Measurements from ENCODE around the gene GPR155. TPM values are rescaled to one million over a fixed set of nuclear protein-coding genes. Genes with fewer than 3 reads are reported as not detected.
"Not testable (repeated sequence)": the region's sequence is repeated elsewhere in the genome, so short reads cannot be mapped to it uniquely, and the experiment has no call there.

GPR155 gene
- total RNA-seq, 1 donor from 2014 or later: 0.74 TPM

DNA sequence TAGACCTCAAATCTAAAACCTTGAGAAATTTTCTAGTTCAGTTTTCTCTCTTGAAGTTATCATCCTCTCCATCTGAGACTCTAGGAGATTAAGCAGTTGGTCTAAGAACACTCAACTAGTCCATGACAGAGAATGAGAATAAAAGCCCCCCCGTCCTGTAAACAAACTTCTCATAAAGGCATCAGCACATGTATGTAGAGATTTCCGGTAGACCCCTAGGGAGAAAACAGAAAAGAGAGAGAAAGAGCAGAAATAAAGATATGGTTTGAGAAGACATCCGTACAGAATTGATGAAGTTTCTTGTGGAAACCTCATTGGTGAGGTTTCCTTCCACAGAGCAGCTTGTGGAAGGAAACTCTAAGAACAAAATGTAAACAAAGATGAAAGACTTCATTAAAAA, 3.2 kb upstream of the GPR155 start:
- Mint-ChIP-seq H3K4me1 (ENCODE audit: low read depth) (peaks cover 4% of the 10 kb centered on the region), H3K36me3 (ENCODE audit: insufficient read depth) (no peaks in the 10 kb centered on the region), H3K9me3 (ENCODE audit: low read depth) (peaks cover 3% of the 10 kb centered on the region), H3K27ac (no peak overlapping the region), H3K4me3 (ENCODE audit: low read depth) (no peak overlapping the region), H3K27me3 (peaks cover 25% of the 10 kb centered on the region)
- TF ChIP-seq, protein P1, sequence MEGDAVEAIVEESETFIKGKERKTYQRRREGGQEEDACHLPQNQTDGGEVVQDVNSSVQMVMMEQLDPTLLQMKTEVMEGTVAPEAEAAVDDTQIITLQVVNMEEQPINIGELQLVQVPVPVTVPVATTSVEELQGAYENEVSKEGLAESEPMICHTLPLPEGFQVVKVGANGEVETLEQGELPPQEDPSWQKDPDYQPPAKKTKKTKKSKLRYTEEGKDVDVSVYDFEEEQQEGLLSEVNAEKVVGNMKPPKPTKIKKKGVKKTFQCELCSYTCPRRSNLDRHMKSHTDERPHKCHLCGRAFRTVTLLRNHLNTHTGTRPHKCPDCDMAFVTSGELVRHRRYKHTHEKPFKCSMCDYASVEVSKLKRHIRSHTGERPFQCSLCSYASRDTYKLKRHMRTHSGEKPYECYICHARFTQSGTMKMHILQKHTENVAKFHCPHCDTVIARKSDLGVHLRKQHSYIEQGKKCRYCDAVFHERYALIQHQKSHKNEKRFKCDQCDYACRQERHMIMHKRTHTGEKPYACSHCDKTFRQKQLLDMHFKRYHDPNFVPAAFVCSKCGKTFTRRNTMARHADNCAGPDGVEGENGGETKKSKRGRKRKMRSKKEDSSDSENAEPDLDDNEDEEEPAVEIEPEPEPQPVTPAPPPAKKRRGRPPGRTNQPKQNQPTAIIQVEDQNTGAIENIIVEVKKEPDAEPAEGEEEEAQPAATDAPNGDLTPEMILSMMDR (IDR thresholded peaks at IDR 0.05; ENCODE audit: unreplicated experiment): no peak
- DNase-seq (ENCODE audit: low spot score, unreplicated experiment): no peak

DNA sequence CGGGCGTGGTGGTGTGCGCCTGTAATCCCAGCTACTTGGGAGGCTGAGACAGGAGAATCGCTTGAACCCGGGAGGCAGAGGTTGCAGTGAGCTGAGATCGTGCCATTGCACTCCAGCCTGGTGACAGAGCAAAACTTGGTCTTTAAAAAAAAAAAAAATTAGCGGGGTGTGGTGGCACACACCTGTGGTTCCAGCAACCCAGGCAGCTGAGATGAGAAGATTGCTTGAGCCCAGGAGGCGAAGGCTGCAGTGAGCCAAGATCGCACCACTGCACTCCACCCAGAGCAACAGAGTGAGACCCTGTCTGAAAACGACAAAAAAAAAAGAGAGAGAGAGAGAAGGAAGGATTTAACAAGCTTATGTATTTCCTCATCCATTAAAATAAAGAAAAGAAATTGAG, 2.7 kb upstream of the GPR155 start:
- H3K27me3 Mint-ChIP-seq: peaks cover 30% of the 10 kb centered on the region
- H3K4me3 Mint-ChIP-seq (ENCODE audit: low read depth): not testable (repeated sequence)

DNA sequence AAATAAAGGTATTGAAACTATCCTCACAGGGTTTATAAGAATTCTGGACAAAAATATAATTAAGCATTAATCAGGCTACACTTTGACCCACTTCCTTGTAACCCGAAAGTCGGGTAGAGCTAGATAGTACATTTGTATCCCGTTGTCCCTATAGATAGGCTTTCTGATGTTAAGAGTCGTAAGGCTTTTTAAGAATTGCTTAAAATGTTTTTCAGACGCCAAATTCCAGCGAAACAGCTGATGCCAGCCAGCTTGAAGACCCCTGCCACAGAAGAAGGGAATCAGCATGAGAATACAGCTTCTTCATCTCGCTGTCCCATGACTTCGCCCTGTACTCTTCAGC, 962 bp upstream of the GPR155 start:
- Mint-ChIP-seq H3K27ac (no peak overlapping the region), H3K4me3 (ENCODE audit: low read depth) (peak overlapping the region; percentile 87), H3K9me3 (ENCODE audit: low read depth) (peaks cover 3% of the 10 kb centered on the region), H3K4me1 (ENCODE audit: low read depth) (peaks cover 4% of the 10 kb centered on the region), H3K36me3 (ENCODE audit: insufficient read depth) (no peaks in the 10 kb centered on the region), H3K27me3 (peaks cover 32% of the 10 kb centered on the region)
- TF ChIP-seq, protein P1 (IDR thresholded peaks at IDR 0.05; ENCODE audit: unreplicated experiment): no peak
- no peak for DNase-seq (ENCODE audit: low spot score, unreplicated experiment)

More for the DNA sequence above, 2.7 kb upstream of the GPR155 start:
- H3K9me3 Mint-ChIP-seq (ENCODE audit: low read depth); DNase-seq (ENCODE audit: low spot score, unreplicated experiment); H3K36me3 Mint-ChIP-seq (ENCODE audit: insufficient read depth); H3K27ac Mint-ChIP-seq; H3K4me1 Mint-ChIP-seq (ENCODE audit: low read depth): not testable (repeated sequence)

DNA sequence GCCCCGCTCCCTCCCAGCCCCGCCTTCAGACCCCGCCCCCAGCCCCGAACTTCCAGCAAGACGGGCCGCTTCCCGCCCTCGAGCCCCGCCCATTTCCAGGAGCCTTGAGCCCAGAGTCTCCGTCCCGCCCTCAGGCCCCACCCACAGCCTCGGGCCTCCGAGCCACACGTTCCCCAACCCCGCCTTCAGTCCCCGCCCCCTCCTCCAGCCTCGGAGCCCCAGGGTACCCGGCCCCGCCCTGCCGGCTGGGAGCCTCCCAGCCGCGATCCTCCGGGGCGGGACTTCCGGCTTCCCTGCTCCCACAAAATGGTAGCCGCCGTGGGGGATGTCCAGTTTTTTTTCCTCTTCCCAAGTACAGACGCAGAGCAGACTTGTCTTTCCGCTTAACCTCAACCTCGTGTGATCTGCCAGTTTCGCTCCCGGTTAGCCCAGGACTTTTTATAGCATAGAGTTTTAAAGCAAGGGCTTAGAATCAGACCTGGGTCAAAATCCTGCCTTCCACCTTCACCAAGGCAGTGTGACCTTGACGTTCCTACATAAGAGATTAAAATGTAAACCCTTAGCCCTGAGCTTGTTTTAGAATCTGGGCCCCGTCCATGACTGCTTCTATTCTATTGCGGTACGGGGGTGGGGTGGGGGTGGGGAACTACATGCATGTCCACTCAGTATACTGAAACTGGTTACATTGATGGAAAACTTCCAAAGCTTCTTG, 435 bp upstream of the GPR155 start:
- peak overlapping the region; percentile 87 for H3K4me3 Mint-ChIP-seq (ENCODE audit: low read depth)
- TF ChIP-seq, protein P1 (IDR thresholded peaks at IDR 0.05; ENCODE audit: unreplicated experiment): no peak
- DNase-seq (ENCODE audit: low spot score, unreplicated experiment): peak; percentile 98
- peaks cover 3% of the 10 kb centered on the region for H3K9me3 Mint-ChIP-seq (ENCODE audit: low read depth)
- peaks cover 4% of the 10 kb centered on the region for H3K4me1 Mint-ChIP-seq (ENCODE audit: low read depth)
- no peaks in the 10 kb centered on the region for H3K36me3 Mint-ChIP-seq (ENCODE audit: insufficient read depth)
- H3K27ac Mint-ChIP-seq: peak overlapping the region; percentile 95
- H3K27me3 Mint-ChIP-seq: peaks cover 32% of the 10 kb centered on the region

DNA sequence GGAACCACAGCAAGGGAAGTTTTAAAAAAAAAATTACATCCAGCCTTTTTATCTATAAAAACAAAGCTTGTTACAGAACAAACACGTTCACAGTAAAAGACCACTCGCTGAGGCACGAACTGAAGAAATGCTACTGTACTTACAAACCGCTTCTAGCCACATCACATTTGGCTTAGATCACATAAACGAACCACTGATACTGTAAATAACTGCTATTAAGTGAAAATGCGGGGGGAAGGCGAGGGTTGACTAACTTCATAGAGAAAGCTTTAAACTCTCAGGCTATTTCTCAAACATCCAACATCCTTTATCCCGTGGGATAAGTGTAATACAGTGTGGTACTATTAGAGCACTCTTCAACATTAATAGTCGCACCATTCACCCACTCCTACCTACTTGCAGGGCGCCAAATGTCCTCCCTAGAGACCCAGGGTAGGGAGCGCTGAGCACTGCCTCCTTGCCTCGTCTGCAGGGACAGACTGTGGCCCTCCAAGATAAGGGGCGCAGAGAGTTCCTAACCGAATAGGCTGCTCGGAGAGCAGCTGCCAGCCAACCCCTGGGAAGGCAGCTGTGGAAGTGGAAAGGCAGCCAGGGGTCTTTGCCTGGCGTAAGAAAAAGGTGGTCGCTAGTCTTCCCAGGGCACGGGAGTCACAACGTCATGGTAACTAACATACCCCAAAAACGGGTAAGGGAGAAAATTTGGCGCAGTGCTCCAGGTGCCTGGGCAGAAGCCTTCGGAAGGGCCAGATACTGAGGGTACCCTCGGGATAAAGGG, 854 bp downstream of the GPR155 start:
- DNase-seq (ENCODE audit: low spot score, unreplicated experiment): no peak
- peaks cover 29% of the 10 kb centered on the region for H3K27me3 Mint-ChIP-seq
- peak overlapping the region; percentile 17 for H3K27ac Mint-ChIP-seq

DNA sequence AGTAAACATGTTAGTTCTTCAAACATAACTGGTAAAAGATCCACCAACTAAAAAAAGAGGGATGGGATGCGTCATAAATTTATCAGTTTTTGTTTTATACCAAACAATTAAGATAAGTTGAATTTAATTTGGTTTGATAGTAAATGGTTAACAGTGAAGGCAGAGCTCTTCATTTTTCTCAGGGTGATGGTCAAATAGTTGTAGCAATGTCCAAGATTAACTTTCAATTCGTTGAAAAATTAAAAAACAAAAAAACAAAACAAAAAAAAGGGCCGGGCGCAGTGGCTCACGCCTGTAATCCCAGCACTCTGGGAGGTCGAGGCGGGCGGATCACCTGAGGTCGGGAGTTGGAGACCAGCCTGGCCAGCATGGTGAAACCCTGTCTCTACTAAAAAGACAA, 1.8 kb downstream of the GPR155 start:
- H3K27ac Mint-ChIP-seq; DNase-seq (ENCODE audit: low spot score, unreplicated experiment); H3K36me3 Mint-ChIP-seq (ENCODE audit: insufficient read depth); H3K4me1 Mint-ChIP-seq (ENCODE audit: low read depth); H3K4me3 Mint-ChIP-seq (ENCODE audit: low read depth); H3K9me3 Mint-ChIP-seq (ENCODE audit: low read depth): not testable (repeated sequence)
- peaks cover 25% of the 10 kb centered on the region for H3K27me3 Mint-ChIP-seq

More for the DNA sequence above, 854 bp downstream of the GPR155 start:
- Mint-ChIP-seq H3K4me3 (ENCODE audit: low read depth) (peak overlapping the region; percentile 87), H3K36me3 (ENCODE audit: insufficient read depth) (no peaks in the 10 kb centered on the region), H3K9me3 (ENCODE audit: low read depth) (peaks cover 3% of the 10 kb centered on the region), H3K4me1 (ENCODE audit: low read depth) (peaks cover 4% of the 10 kb centered on the region)
- TF ChIP-seq, protein P1 (IDR thresholded peaks at IDR 0.05; ENCODE audit: unreplicated experiment): no peak

Data from progenitor cell of endocrine pancreas (in vitro differentiated cells).